Renal cortical epithelial cell (primary cell): ENCODE measurements around the gene HOXA11. TPM values are rescaled to one million over a fixed set of nuclear protein-coding genes. Genes with fewer than 3 reads are reported as not detected.

Experiments
- DNase-seq: peaks from one replicate; pipeline ENCODE4 v3.0.0-alpha.2; 2011; ENCODE audit warnings: low read depth
- total RNA-seq: library from RNA; depleted of rRNA; stranded (reverse); fragments of >200 nt; gene quantifications from 2 replicates; pipeline ENCODE4 v1.2.3, GENCODE V29; 2014

HOXA11 gene
- total RNA-seq, 1 donor from 2014 or later: 5.4 TPM

DNA sequence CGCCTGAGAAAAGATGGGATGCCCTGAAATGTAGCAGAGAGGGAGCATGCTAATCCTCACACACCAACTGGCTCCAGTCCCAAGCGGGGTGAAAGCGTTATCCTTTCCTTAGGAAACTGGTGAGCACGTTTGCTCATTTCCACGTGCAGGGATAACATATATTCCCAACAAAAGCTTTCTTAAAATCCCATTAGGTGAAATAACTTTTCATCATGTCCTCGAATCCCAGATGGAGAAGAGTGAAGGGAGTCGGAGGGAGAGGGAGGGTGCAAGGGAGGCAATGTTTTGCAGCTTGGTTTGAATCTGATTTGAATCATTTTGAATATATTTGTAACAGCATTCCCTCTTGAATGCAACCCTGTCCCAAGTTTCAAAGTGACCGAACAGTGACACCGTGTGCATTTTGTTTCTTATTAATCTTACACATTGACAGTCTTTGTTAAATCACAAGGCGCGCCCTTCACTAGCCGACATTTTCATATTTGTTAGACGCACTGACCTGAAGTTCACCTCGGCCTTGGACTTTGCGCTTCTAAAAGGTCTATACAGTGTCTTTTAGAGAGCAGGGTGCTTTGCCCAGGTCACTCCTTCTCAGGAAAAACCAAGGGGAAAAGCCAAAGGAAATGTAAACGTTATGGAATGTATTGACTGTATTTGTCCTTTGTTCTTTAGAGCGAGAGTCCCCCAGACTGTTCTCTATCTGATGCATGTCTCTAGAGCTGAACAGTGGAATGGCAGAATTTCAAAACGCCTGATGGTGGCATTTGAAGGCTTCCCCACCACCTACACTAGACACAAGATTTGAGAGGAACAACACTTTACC lies 51.4 kb downstream of the HOXA11 start:
- no peak for DNase-seq

DNA sequence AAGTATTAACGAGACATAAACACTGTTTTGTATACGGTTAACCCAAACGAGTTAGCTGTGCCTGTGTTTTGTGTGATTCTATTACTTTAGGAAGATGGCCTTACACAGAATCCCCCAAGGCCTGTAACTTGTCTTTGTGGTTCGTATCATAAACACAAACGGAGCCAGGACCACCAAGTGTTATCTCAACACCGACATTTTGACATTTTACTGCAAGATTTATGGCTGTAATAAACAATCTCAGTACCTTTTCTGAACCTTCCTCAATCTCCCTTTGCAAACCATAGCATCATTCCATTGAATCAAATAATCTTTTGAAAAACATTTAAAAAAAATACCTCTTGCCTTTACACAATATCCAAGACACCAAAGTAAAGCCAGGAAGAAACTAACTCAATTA lies 52.1 kb downstream of the HOXA11 start:
- DNase-seq: no peak

DNA sequence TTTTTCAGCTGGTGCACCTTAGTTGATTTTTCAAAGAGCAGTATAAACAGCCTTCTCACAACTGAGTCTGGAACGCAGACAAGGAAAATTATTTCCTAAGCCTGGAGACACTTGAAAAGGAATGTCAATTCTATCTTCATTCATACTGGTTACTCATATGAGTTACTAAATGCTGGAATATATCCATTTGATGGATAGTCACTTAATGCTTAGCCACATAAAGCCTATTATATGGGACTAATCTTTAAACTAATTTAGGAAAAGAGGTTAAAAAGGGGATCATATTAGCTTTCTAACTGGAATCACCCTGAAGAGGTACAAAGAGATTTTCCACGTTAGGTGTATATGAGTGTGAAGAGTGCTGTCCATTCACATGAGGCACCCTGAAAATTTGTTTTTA lies 52.8 kb downstream of the HOXA11 start:
- no peak for DNase-seq

DNA sequence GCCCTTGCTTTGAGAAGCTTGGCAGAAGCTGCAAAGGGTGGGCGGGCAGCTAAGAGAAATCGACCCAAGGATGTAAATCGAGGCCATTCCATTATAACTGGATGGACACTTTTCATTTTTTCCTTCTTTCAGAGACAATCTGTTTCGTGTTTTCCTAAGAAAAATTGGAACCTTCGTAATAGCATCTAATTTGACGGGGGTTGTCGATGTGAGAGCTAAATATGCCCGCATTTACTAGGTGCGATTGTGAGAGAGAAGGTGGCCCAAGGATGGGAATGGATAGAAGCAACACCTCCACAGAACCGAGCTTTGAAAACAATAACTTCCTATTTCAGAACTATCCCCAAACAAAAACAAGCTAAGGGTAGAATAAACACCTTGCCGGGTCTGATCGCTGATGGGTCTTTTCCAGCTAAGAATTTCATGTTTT lies 53.6 kb downstream of the HOXA11 start:
- DNase-seq: no peak

Other genes starting within 250 kb of the HOXA11 start
- 1.0 and 1.8 TPM in 2 replicates for gene HOXA1, start 89.2 kb downstream of the HOXA11 start, total RNA-seq
- gene HOXA2, start 82.5 kb downstream of the HOXA11 start, total RNA-seq: 0.35 and 1.9 TPM in 2 replicates
- 0.17 and 0.75 TPM in 2 replicates for gene HOXA4, start 54.5 kb downstream of the HOXA11 start, total RNA-seq
- gene HOXA5, start 41.6 kb downstream of the HOXA11 start, total RNA-seq: 13.4 and 34.2 TPM in 2 replicates
- 2.8 and 22.0 TPM in 2 replicates for gene HOXA6, start 37.5 kb downstream of the HOXA11 start, total RNA-seq
- 4.2 and 7.2 TPM in 2 replicates for gene HOXA3, start 32.6 kb downstream of the HOXA11 start, total RNA-seq
- gene HOXA7, start 28.6 kb downstream of the HOXA11 start, total RNA-seq: 1.2 and 12.0 TPM in 2 replicates
- gene HOXA9, start 19.7 kb downstream of the HOXA11 start, total RNA-seq: 22.6 and 70.8 TPM in 2 replicates
- 11.5 and 27.3 TPM in 2 replicates for gene HOXA10, start 10.9 kb downstream of the HOXA11 start, total RNA-seq
- under 0.01 TPM in 1 of 2 replicates, not detected in the other for gene HOXA13, start 14.9 kb upstream of the HOXA11 start, total RNA-seq
- not detected in 2 replicates for gene EVX1, start 57.6 kb upstream of the HOXA11 start, total RNA-seq